Stimulated activated CD8-positive, alpha-beta memory T cell treated with anti-CD3 and anti-CD28 coated beads, Interleukin-15, amount 100 ng/mL, for 24 hours (primary cell): Measurements from ENCODE around the gene LIX1.
"Not testable (repeated sequence)": the region's sequence is repeated elsewhere in the genome, so short reads cannot be mapped to it uniquely, and the experiment has no call there.

ENCODE experiments used
- DNase-seq: peaks from one replicate; pipeline ENCODE4 v3.0.0-alpha.2; 2020; ENCODE audit warnings: low read depth

Gene LIX1

DNA sequence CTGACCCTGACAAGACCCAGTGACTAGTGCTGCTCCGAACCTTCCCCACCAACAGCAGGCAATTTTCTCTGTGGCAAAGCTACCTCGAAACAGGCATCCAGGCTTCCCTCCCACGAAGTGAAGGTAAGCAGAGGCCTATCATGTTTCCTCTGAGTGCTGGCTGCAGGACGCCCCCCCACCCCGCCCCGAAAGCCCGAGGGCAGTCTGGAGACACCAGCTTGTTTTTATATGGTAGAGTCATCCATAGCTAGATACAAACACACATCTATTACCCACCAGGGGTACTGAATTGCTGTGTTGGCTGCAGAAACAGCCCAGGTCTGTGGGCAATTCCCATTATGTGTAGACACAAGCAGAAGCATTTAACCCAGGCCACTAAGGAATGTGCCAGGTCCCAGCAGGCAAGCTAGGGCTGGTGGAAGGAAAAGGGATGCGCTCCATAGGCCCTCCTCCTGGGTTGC is 40.4 kb downstream of the LIX1 start:
- DNase-seq, result no peak

DNA sequence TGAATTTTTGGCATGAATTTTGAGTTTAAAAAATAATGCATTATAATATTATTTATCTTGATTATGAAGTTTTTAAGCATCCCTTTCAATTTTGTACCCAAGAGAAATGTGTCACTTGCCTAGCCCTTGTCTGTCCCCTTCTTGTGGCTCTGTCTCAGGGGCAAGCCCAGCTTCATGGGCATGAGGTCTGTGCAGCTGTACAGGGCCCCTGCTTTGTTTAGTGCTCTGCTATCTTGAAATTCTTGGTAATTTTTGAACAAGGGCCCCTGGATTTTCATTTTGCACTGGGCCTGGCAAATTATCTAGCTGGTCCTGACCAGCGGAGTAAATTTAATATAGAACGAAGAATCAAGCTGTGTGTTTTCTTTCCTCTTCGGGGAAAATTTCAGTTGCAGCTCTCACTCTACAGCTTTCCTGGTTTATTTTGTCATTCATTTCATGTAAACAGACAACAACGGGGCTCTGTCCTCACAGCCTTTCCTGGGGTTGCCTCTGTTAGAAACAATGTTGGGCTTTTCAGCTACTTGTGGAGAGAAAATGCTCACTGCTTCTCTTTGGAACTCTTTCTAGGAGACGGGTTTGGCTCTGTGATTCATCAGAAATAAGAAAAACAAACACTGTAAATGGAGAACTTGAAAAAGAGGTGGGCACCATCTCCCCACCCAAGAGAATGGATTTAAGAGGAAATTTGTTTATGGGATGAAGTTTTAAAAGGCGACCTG is 41.1 kb downstream of the LIX1 start:
- no peak for DNase-seq

DNA sequence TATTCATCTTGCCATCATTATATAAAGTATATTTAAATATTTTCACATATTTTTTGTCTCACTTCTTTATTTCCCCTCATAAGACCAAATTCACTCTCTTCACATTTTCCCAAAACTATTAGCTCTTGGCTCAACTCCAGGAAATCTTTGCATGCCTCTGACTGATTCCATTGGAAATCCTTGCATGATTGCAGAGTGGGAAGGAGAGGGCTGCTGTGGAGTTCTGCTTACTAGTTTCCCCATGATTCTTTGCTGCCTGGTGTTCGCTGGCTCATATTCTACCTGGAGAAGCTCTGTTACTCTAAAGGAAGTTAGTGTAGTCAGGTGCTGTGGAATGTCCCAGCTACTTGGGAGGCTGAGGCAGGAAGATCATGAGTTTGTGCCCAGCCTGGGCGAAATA is 41.9 kb downstream of the LIX1 start:
- no peak for DNase-seq

DNA sequence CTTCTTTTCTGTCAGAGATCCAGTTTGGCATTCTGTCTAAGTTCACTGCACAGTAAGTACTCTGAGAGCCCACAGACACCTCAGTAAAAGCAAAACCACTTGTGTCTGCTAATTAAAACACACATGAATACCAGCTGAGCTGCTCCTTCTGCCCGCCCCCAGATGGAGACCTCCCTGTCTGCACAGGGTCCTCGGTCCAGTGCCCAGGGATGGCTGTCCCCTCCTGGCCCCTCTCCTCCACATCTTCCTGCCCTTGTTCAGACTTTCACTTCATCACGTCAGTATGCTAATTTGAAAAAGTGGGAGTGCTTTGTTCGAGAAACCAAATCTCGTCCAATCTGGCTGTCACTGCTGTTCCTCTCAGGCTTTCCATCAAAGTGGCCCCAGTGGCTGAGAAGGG is 43.5 kb downstream of the LIX1 start:
- DNase-seq, result no peak

DNA sequence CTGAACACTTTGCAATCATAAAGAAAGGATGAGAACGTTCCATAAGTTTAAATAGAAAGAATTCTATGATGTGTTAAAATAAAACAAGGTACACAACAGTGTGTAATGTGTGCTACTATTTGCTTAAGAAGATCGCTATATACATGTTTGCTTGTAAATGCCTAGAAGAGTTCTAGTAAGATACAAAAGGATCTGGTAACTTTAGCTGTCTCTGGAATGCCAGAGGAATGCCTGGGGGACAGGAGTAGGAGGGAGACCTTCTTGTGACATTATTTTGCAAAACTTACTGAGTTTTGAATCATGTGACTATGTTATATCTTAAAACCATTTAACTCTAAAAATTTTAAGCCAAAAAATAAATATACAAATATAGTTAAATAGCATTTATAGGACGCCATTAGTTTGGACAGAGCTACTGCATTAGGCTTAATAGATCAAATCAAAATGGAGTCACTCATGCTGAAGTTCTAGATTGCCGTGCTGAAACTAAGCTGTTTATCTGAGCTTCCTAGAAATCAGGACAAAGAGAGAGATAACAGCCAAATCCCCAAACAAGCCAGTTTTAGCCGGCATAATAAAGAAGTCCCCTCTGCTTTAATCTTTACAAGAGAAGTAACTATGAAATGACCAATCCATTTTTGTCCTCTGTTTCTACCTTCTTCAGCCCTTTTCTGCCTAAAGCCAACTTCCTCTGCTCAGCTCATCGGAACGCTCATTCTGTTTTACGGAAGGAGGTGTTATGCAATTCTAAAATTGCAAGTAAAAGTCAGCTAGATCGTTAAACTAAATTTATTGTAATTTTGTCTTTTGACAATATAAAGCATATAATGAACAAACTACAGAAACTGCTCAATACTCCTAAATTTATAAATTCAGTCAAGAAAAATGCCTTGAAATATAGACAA is 44.8 kb downstream of the LIX1 start:
- DNase-seq, result no peak

DNA sequence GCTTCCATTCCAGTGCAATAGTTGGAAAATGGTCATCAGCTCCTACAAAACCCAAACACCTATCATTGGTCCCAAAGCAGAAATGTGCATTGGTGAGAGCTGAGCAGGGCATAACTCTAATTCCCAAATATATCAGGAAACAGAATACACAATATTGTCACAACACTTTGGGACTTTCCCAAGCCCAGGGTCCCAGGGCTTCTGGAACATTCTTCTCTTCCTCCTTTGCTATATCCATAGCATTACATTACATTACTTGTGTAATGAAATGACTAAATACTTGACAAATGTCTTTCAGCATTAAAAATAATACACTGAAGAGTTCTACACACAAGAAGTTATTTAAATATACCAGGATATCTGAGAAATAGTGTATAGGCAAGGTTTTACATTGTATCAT is 45.6 kb downstream of the LIX1 start:
- no peak for DNase-seq

DNA sequence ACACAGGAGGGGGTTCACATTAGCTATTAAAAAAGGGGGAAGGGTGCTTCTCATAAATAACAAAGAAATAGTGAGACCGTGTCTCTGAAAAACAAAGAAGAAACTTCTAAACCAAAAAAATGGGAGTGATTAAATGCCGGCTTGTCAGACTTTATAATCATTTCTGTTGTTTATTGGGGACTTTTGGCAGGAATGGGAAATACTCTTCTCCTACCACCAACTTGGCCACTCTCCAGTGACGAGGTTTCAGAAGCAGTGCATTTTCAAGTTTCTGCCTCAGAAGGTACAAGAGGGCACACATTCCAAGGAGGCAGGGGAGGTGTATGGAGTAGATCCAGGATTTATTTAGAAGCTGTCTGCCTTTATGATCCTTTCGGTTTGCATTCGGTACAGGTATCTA is 46.2 kb downstream of the LIX1 start:
- no peak for DNase-seq

DNA sequence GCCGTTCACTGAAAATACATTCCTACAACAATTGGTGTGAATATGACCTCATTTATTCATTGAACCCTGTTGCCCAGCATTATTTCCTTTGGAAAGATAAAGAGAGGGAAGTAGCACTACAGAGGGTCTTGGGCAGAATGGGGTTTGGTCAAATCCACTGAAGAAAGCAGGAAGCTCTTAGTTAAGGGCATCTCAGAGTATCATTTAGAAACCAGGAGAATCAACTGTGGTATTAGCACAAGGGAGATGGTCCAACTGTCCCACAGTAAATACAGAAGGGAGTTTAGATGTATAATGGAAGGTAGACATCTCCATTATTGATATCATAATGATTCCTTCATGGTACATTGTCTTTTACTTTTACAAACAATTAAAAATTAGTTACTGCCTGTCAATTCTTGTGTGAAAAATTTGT is 47.1 kb downstream of the LIX1 start:
- no peak for DNase-seq

DNA sequence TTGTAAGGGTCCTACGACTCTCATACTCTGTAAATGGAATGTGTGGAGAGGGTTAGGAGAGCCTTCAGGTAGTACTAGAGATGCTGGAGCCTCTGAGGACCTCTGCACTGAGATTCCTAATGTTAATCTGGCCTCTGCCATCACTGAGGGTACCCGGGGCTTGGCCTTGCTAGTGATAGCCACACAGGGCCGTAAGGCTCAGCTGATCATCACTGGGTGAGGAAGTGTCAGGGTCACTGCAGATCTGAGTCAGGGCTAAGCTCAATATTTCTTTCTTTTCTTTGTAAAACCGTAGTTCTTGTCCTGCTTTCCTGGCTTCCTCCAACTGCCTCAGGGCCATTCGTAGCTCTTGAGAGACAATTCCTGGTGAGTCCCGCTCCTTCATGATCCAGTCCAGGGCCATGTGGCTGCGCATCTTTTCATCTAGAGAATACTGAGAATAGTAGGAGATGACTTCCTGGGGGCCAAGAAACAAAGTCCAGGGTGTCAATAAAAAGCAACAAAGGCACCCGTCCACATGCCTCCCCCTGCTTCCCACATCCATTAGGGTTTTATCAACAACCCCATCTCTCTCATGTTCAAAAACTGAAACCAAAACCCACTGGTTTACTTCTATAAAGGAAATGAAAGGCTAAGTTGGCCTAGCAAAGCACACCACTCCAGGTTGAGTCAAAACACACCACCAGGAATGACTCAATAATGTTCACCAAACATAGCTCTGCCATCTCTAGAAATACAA is 47.7 kb downstream of the LIX1 start:
- no peak for DNase-seq

DNA sequence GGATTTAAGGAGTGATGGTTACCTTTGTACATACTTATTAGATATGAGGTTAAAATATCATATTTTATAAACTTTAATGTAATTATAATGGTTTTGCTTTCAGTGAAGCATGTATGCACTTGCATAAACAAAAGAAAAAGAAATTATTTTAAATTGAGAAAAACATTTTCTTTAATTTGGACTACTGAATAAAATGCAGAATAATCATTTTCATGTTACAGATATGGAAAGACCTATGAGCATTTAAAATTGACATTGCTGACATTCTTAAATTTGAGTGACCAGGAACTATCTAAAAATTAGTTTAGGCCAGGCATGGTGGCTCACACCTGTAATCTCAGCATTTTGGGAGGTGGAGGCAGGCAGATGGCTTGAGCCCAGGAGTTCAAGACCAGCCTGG is 49.2 kb downstream of the LIX1 start:
- no peak for DNase-seq

DNA sequence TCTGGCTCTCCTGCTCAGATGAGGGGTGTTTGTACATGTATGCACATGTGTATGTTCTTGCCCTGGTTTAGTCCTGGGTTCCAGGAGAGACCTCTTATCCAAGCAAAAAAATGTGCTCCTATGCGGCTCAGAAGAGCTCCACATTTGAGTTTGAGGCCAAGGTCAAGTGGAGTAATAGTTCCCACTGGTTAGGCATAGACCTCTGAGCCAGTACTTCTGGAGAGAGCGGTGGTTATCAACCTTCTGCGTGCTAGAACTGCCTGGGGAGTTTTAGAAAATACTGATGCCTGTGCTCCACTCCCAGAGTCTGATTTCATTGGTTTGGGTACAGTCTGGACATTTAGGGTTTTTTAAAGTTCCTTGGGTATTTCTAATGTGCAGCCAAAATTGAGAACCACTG is 51.5 kb downstream of the LIX1 start:
- DNase-seq, result no peak

DNA sequence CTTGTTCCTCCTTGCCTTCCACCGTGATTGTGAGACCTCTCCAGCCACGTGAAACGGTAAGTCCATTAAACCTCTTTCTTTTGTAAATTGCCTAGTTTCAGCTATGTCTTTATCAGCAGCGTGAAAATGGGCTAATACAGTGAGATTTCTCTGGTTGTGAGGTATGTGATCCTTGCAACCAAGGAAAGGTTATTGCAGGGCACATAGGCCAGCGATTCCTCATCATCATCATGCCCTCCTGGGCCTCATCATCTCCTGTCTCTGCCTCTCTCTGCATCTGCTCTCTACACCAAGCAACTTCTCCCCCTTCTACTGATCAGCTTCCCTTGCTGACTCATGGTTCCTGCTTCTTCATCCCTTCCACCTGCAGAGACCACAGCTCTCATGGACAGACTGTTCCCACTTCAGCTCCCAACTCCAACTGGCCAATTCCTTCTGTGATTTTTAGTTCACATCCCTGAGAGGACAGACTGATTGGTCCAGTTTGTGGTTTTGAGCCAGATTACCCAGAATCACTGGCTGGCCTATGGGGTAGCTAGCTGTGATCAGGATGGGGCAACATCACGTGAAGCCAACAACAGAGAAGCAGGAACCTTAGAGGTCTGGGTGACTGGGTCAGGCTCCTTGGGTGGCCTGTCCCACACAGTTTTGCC is 53.1 kb downstream of the LIX1 start:
- no peak for DNase-seq

DNA sequence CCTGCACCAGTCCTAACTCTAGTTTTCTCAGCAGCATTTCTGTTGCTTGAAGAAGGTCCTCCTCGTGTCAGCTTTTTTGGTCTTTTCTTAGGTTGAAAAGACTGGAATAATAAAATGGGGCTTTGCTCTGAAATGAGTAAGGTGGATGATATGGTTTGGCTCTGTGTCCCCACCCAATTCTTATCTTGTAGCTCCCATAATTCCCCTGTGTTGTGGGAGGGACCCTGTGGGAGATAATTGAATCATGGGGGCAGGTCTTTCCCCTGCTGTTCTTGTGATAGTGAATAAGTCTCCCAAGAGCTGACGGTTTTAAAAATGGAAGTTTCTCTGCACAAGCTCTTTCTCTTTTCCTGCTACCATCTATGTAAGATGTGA is 53.6 kb downstream of the LIX1 start:
- no peak for DNase-seq

DNA sequence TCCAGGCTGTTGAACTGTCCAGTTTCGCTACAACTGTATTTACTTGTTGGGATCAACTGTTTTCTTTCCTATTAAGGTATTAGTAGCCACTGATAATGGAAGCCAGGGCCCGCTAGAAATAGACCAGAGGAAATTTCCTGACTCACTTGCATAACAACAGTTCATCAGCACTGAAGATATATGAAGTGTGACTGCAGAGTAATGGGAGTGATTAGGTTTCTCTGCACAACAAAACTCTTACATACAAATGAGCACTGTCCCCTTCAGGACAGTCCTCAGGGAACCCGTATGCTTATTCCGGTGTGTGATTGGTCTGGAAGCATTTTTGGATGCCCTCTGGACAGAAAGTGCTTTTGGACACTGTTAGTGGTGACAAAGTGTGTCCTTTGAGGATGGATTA is 55.3 kb downstream of the LIX1 start:
- DNase-seq, result no peak

DNA sequence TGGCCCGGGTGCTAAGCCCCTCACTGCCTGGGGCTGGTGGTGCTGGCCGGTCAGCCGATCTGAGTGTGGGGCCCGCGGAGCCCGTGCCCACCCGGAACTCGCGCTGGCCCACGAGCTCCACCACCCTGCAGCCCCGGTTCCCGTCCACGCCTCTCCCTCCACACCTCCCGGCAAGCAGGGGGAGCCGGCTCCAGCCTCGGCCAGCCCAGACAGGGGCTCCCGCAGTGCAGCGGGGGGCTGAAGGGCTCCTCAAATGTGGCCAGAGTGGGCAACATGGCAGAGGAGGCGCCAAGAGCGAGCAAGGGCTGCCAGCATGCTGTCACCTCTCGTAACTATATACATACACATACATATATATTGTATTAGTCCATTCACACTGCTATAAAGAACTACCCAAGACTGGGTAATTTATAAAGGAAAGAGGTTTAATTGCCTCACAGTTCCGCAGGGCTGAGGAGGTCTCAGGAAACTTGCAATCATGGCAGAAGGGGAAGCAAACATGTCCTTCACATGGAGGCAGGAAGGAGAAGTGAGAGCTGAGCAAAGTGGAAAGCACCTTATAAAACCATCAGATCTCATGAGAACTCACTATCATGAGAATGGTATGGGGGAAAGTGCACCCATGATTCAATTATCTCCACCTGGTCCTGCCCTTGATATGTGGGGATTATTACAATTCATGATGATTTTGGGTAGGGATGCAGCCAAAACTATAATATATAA is 56.8 kb downstream of the LIX1 start:
- no peak for DNase-seq

DNA sequence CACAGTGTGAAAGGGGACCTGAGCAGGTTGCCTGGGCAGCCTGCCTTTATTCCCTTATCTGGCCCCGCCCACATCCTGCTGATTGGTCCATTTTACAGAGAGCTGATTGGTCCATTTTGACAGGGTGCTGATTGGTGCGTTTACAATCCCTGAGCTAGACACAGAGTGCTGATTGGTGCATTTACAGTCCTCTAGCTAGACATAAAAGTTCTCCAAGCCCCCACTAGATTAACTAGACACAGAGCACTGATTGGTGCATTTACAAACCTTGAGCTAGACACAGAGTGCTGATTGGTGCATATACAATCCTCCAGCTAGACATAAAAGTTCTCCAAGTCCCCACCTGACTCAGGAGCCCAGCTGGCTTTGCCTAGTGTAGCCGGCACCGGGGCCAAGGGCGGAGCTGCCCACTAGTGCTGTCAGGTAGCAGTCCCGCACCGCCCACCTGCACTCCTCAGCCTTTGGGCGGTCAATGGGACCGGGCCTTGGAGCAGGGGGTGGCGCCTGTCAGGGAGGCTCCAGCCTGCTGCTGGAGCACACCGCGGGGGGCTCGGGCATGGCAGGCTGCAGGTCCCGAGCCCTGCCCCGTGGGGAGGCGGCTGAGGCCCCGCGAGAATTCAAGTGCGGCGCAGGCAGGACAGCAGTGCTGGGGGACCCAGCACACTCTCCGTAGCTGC is 57.5 kb downstream of the LIX1 start:
- not testable (repeated sequence) for DNase-seq

DNA sequence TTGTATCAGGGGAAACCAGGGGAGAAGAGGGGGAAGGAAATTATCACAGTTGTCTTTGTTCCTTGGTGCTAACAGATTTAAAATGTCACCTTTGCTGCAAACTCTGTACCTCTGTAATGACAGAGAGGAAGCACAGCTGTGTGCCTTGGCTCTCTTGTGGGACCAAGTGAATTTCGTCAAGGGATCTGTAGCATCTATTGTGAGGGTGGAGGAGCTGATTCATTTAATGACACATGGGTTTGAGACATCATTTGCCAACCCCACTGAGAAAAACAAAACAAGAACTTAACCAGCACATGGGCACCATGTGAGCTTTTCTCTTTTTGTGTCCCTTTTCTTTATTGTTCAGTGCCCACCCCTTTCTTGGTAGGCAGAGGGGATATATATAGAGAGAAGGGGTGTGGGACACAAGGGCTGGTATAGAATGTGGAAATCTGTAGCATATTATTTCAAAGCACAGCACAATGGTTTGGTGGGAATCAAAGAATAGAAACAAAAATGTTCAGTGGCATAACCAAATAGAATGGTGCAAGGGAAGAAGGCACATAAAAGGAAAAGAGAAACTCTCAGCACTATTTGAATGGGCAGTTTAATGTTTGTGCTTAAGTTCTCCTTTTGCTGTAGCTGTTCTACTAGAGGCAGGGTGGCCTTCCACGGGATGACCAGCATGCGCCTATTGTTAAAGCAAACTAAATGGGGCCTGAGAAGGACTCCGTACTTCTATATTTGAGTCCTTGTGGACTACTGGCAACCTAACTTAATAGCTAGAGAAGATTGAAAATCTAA is 63.3 kb downstream of the LIX1 start:
- no peak for DNase-seq

DNA sequence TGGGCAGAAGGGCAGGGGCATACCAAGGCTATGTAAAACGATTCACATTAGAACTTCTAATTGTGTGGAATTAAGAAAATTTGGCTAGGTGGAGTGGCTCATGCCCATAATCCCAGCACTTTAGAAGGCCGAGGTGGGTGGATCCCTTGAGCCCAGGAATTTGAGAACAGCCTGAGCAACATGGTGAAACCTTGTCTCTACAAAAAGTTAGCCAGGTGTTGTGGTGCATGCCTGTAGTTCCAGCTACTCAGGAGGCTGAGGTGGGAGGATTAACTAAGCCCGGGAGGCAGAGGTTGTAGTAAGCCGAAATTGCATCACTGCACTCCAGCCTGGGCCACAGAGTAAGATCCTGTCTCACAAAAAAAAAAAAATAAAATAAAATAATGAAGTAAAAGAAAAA is 65.2 kb downstream of the LIX1 start:
- no peak for DNase-seq

DNA sequence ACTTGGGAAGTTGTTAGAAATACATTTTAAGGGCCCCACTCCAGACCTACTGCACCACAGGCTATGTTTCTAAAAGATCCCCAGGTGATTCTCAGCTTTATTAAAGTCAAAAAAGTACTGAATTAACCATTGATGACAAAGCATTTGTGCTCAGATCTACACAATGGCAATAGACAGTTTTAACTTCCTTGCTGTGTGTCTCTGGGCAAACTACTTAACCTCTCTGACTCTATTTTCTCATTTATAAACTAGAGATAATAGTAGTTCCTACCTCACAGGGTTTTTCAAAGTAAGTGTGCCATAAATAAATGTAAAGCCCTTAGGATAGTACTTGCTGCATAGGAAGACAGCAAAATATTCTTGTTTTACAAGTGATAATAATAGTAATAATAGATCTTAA is 66.3 kb downstream of the LIX1 start:
- DNase-seq, result no peak

DNA sequence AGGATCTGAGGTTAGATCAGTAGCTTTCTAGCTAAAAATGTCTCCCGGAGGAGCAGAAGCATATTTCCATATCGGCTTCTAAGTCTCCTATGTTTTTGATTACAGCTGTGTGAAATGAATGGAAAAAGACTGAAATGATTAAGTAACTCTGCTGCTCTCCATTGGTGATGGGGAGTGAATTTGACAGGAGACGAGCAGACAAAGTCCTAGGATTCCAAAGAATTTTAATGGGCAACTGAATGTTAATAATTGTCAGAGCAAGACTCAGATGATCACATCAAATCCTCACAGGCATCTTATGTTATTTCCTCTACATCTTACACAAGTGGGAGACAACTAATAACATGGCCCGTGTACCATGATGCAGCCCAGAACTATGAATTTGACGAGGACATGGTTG is 66.8 kb downstream of the LIX1 start:
- DNase-seq, result no peak
